Measurements from ENCODE around the gene SOX5.

Gene SOX5

GRCh38 chr12:23655112-23655511 lies 294.4 kb downstream of the SOX5 start:
- no peaks in the 10 kb centered on the region for H3K36me3 ChIP-seq (ENCODE audit: insufficient read depth, low read length)
- H3F3A ChIP-seq (ENCODE audit: low read depth) = no peaks in the 10 kb centered on the region
- H4K20me1 ChIP-seq (ENCODE audit: insufficient read depth, low read length, poor library complexity, severe bottlenecking) = no peaks in the 10 kb centered on the region
- H2AFZ ChIP-seq (ENCODE audit: low read length) = no peak overlapping the region
- no peaks in the 10 kb centered on the region for H3K9me2 ChIP-seq (replicated peaks; ENCODE audit: low read depth, low read length)
- H3K4me1 ChIP-seq (ENCODE audit: insufficient read depth, low read length, poor library complexity, severe bottlenecking) = no peaks in the 10 kb centered on the region
- H3K27me3 ChIP-seq (ENCODE audit: insufficient read depth, low read length, poor library complexity, severe bottlenecking) = no peaks in the 10 kb centered on the region
- H3K79me2 ChIP-seq (ENCODE audit: insufficient read depth, low read length) = no peaks in the 10 kb centered on the region
- H3K9ac ChIP-seq (ENCODE audit: low read depth, low read length, poor library complexity, severe bottlenecking) = no peak overlapping the region
- H3K9me3 ChIP-seq (ENCODE audit: insufficient read depth, low read depth, low read length) = no peaks in the 10 kb centered on the region
- TF ChIP-seq EZH2phosphoT487 (IDR thresholded peaks at IDR 0.05; ENCODE audit: borderline replicate concordance) = no peak
- TF ChIP-seq, protein P1, sequence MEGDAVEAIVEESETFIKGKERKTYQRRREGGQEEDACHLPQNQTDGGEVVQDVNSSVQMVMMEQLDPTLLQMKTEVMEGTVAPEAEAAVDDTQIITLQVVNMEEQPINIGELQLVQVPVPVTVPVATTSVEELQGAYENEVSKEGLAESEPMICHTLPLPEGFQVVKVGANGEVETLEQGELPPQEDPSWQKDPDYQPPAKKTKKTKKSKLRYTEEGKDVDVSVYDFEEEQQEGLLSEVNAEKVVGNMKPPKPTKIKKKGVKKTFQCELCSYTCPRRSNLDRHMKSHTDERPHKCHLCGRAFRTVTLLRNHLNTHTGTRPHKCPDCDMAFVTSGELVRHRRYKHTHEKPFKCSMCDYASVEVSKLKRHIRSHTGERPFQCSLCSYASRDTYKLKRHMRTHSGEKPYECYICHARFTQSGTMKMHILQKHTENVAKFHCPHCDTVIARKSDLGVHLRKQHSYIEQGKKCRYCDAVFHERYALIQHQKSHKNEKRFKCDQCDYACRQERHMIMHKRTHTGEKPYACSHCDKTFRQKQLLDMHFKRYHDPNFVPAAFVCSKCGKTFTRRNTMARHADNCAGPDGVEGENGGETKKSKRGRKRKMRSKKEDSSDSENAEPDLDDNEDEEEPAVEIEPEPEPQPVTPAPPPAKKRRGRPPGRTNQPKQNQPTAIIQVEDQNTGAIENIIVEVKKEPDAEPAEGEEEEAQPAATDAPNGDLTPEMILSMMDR (conservative IDR thresholded peaks at IDR 0.05; ENCODE audit: low read length) = no peak
- no peak overlapping the region for H3K4me2 ChIP-seq (ENCODE audit: low read depth, low read length, poor library complexity, severe bottlenecking)
- no peak overlapping the region for H3K4me3 ChIP-seq (ENCODE audit: low read length, poor library complexity, severe bottlenecking)

GRCh38 chr12:23648546-23648945 lies 300.9 kb downstream of the SOX5 start:
- no peaks in the 10 kb centered on the region for H3K9me3 ChIP-seq (ENCODE audit: insufficient read depth, low read depth, low read length)
- H3K36me3 ChIP-seq (ENCODE audit: insufficient read depth, low read length) = no peaks in the 10 kb centered on the region
- no peaks in the 10 kb centered on the region for H3K79me2 ChIP-seq (ENCODE audit: insufficient read depth, low read length)
- no peak overlapping the region for H2AFZ ChIP-seq (ENCODE audit: low read length)
- H3K9ac ChIP-seq (ENCODE audit: low read depth, low read length, poor library complexity, severe bottlenecking) = no peak overlapping the region
- no peaks in the 10 kb centered on the region for H3K9me2 ChIP-seq (replicated peaks; ENCODE audit: low read depth, low read length)
- no peaks in the 10 kb centered on the region for H3F3A ChIP-seq (ENCODE audit: low read depth)
- no peaks in the 10 kb centered on the region for H3K4me1 ChIP-seq (ENCODE audit: insufficient read depth, low read length, poor library complexity, severe bottlenecking)
- H3K4me3 ChIP-seq (ENCODE audit: low read length, poor library complexity, severe bottlenecking) = no peak overlapping the region
- H3K27me3 ChIP-seq (ENCODE audit: insufficient read depth, low read length, poor library complexity, severe bottlenecking) = no peaks in the 10 kb centered on the region
- no peaks in the 10 kb centered on the region for H4K20me1 ChIP-seq (ENCODE audit: insufficient read depth, low read length, poor library complexity, severe bottlenecking)
- no peak for TF ChIP-seq EZH2phosphoT487 (IDR thresholded peaks at IDR 0.05; ENCODE audit: borderline replicate concordance)
- TF ChIP-seq, protein P1 (conservative IDR thresholded peaks at IDR 0.05; ENCODE audit: low read length) = no peak
- no peak overlapping the region for H3K4me2 ChIP-seq (ENCODE audit: low read depth, low read length, poor library complexity, severe bottlenecking)

DNA sequence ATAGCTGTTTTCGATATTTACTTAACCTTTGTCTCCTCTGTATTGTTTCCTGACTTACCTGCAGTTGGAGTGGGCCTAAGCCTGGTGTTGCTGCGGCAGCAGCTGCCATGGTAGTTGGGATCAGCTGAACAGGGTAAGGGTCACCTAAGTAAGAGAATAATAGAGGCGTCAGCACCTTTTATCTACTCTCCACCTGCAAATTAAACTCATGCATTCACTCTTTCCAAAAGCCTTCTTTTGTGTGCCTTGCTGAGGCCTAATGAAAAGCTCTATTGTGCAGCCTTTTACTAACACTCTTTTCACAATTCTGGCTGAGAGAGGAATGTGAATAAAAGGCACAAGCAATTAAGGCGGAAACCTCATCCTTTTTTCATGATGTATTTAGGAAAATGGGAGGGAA lies 308.7 kb downstream of the SOX5 start:
- H3K9me2 ChIP-seq (replicated peaks; ENCODE audit: low read depth, low read length) = no peaks in the 10 kb centered on the region
- no peak overlapping the region for H2AFZ ChIP-seq (ENCODE audit: low read length)
- no peaks in the 10 kb centered on the region for H4K20me1 ChIP-seq (ENCODE audit: insufficient read depth, low read length, poor library complexity, severe bottlenecking)
- H3K9ac ChIP-seq (ENCODE audit: low read depth, low read length, poor library complexity, severe bottlenecking) = no peak overlapping the region
- no peaks in the 10 kb centered on the region for H3K9me3 ChIP-seq (ENCODE audit: insufficient read depth, low read depth, low read length)
- no peak overlapping the region for H3K4me2 ChIP-seq (ENCODE audit: low read depth, low read length, poor library complexity, severe bottlenecking)
- H3K4me3 ChIP-seq (ENCODE audit: low read length, poor library complexity, severe bottlenecking) = no peak overlapping the region
- H3K4me1 ChIP-seq (ENCODE audit: insufficient read depth, low read length, poor library complexity, severe bottlenecking) = no peaks in the 10 kb centered on the region
- no peaks in the 10 kb centered on the region for H3F3A ChIP-seq (ENCODE audit: low read depth)
- no peaks in the 10 kb centered on the region for H3K79me2 ChIP-seq (ENCODE audit: insufficient read depth, low read length)
- peaks cover 3% of the 10 kb centered on the region; the same call in 1 of the 2 replicates for H3K36me3 ChIP-seq (ENCODE audit: insufficient read depth, low read length)
- TF ChIP-seq, protein P1 (conservative IDR thresholded peaks at IDR 0.05; ENCODE audit: low read length) = no peak
- no peak for TF ChIP-seq EZH2phosphoT487 (IDR thresholded peaks at IDR 0.05; ENCODE audit: borderline replicate concordance)
- H3K27me3 ChIP-seq (ENCODE audit: insufficient read depth, low read length, poor library complexity, severe bottlenecking) = no peaks in the 10 kb centered on the region
